Ramos (cell line): ENCODE results near the gene PHF2.

Experiments used
- in situ Hi-C: fragments of 300-500 bp; cut with MboI; formaldehyde crosslinking; loops from one replicate; pipeline ENCODE4 v1.14.3; 2022; ENCODE audit warnings: low sequenced_read_pairs; ENCODE audit not compliant: unreplicated experiment

PHF2 gene

DNA sequence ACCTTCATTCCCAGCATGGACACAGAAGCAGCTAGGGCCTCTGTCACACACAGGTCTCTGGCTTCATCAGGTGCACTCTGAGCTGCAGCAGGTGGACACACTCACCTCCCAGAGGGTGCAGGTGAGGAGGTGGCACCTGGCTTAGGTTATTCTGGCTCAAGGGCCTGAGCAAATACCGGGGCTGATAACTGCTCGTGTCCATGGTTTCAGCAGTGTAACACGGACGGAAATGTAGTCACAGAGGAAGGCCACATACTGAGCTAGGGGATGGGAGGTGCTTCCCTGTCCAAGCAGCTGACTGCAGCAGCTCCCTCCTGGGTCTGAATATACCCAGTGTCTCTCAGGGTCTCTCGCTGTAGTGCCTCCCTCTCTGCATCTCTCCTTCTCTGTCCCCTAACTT lies 5.7 kb downstream of the PHF2 start:
- in situ Hi-C loops: no loop called here

DNA sequence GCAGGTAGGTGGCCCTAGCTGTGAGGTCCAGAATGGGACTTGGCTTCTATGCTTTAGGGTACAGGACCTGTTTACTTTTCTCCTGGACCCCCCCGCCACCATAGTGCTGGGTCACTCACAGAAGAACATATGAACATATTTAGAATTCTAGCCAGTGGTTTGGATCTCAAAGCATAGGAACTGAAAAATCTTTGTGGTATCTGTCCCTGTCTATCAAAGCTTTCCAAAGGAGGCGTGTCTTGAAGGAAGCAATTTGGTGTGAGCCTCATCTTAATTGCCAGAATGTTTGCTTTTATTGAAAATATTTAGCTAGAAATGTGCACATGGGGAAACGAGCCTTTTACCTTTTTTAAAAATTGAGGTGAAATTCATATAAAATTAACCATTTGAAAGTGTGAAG lies 6.2 kb downstream of the PHF2 start:
- in situ Hi-C loops: no loop called here

DNA sequence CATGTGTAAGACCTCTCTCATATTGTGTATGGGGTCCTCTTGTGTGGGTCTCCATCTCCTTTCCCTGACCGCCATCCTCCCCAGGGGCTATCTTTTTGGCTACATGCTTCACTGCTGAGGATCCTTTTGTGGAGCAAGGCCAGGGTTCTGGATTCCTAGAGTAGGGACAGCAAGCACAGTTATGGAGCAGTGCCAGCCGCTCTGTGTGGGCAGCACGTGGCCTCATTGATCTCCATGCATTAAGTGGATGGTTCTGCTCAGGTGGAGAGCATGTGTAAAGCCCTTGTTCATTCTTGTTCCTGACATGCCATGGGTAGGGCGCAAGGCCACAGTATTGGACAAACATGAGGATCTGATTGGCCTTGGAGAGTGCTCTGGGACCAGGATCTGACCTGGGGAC lies 8.9 kb downstream of the PHF2 start:
- in situ Hi-C loops: no loop called here

DNA sequence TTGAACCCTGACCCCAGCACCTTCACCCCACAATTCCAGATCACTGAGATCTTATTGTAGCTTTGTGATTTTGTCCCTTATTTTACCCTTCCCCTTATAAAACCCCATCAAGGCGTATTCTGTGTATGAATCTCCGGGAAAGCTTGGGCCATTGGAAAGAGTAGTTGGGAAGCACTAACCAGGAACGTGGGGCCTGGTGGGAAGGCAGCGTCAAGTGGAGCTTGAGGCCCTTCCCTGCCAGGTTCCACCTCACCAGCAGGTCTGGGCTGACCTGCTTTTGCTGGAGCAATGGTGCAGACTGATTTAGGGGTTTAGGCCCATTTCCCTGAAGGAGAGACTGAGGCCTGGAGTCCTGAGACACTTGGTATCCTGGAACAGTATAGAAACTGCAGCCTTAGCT lies 9.3 kb downstream of the PHF2 start:
- in situ Hi-C loops: no loop called here

DNA sequence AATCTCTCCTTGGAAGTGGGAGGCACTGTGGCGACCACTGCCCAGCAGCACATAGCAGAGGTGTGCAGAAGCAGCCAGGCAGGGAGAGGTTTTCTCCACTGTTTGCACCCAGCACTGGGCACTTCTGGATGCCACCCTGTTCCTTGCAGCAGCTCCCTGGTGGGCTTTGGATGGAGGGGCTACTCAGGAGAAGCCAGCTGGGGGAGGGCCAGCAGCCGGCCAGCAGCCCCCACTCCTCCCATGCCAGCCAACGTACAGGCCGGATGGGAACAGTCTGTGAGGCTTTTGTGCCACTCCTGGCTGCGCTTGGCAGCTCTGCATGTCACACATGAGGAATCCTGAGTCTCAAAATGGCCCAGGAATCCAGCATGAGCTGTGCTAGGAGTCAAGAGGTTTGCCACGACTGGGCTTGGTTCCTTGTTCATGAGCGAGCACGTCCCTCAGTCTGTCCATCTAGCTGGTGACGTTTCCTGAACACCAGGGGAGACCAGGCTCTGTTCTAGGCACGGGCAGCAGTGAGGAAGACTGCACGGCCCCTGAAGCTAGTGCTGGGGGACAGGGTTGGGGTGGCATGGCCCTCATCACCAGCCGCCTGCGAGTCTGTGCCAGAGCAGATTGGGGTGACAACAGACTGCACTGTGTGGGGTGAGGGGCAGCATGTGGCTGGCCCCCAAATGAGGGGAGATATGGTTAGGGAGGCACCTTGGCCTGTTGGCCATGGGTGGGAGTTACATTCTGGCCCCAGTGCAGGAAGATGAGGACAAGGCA lies 10.1 kb downstream of the PHF2 start:
- in situ Hi-C loops: no loop called here

DNA sequence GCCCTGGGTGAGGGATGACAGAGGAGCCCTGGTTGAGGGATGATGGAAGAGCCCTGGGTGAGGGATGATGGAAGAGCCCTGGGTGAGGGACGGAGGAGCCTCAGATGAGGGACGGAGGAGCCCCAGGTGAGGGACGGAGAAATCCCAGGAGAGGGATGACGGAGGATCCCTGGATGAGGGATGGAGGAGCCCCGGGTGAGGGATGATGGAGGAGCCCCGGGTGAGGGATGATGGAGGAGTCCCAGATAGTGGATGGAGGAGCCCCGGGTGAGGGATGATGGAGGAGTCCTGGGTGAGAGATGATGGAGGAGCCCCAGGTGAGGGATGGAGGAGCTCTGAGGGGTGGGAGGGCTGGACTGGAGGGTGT lies 10.9 kb downstream of the PHF2 start:
- in situ Hi-C loops: no loop called here

DNA sequence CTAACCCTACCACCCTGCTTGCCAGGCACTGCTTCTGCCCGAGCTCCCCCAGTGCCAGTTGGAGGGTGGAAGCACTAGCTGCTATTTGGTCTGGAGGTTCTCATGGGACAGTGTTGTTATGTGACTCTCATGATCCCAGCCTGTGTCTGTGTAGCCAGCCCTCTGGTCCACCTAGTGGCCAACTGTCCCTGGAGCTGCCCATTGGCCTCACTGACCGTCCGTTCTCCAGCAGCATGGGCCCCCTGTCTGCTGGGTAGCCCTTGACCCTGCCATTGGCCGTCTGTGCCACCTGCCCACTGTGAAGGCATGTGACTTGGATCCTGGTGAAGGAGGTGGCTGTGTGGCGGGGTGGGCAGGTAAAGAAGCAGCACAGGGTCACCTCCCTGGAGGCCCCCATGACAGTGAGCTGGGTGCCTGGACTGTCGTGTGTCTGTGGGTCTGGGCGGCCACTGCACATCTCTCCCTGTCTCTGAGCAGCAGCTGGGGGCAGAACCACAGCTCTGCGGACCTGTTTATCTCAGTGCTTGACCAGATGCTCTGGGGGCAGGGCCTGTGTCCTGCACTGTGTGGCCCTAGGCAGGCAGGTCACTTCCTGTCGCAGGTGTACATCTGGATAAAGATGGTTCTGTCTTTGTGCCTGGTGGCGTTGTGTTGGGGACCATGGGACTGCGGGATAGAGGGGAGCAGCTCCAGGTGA lies 11.4 kb downstream of the PHF2 start:
- in situ Hi-C loops: no loop called here

DNA sequence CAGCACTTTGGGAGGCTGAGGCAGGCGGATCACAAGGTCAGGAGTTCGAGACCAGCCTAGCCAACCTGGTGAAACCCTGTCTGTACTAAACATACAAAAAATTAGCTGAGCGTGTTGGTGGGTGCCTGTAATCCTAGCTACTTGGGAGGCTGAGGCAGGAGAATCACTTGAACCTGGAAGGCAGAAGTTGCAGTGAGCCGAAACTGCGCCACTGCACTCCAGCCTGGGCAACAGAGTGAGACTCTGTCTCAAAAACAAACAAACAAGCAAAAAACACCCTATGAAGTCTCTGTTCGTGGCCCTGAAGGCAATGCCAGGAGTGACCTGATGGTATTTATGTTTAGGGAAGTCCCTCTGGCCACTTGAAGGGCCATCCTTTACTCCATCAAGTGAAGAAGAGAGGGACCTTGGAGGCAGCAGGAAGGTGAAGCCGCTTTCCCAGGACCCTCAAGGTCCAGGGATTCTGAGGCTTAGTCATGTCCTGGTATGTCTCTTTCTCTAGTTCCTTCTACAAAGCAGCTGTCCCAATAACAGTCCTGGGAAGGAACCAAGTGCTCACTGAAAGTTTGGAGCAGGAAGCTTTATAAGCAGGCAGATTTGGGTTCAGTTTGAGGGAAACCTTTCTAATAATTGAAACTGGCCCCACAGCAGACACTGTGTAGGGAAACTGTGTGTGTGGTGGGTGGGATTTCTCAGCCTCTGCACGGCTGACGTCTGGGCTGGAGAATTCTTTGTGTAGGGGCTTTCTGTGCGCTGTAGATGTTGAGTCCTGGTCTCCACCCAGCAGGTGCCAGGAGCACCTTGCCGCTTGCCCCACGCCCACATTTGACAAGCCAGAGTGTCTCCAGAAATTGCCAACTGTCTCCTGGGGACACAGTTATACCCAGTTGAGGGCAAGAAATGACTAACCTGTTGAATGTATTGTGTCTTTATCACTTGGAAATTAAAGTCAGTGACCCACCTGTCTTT lies 12.5 kb downstream of the PHF2 start:
- in situ Hi-C loops: no loop called here

DNA sequence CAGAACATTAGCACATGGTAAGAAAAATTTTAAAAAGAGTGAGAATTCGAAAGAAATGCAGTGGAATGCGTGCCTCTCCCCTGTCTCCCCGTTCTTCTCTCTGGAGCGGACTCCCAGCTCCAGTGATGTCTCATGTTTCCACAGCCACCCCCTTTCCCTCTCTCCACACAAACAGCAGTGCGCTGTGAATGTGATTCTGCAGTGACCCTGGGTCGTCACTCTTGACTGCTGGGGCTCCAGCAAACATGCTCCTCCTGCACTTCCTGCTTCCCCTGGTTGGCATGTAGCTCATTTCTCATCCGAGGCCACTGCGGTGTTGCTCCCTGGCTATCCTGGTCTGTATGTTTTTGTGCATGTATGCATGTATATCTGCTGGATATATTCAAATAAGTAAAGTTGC lies 13.3 kb downstream of the PHF2 start:
- in situ Hi-C loops: no loop called here

DNA sequence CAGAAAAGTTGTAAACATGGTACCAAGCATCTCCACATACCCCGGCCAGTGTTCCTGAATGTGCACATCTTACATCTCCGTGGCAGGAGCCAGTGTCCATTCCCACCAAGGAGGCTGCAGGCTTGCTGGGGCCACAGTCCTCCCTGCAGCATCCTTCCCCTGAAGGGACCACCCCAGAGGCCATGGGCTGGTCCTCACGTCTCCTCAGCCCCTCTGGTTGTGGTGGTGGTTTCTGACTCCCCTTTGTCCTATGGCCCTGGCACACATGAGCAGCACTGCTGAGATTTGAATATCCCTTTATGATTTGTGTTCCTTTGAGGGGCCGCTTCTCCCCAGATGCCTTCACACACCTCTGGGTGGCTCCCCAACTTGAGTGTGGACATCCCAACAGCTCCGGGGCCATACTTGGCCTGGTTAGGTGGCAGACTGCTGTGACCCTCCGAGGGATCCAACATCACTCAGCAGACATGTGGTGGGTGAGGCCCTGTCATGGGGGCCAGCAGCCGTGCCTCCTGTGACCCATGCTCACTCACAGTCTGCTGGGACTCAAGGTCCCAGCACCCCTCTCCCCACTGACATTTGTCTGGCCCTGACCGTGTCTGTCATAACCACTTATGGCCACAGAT lies 14.3 kb downstream of the PHF2 start:
- in situ Hi-C loops: no loop called here

DNA sequence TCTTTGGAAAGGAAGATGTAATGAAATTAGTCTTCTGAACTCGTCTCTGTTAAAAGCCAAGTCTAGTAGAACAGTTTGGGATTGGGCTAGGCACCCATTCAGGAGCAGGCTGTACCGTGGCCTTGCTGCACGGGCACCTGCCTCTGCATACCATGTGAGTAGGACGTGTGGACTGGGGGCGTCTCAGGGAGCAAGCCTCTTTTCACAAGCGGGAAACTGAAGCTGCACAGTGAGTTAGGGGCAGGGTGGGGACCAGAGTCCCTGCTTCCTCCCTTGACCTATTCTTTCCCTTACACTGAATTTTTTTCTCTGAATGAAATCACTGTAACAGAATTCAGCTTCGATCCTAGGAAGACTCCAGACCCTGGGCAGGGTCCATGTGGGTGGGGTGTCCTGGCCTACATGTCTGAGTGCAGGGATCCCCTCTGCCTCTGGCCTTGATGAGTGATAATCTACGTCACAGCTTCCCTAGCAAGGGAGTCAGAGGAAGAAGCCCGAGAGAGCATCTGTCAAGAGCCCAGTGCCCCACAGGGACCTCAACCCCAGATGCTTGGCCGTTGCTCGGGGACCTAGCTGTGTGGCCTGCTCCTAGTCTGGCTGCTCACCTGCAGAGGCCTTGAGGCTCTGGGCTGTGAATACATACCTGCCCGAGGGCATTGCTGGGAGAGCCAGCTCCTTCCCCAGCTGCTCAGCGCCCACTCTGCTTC lies 15.1 kb downstream of the PHF2 start:
- in situ Hi-C loops: no loop called here

DNA sequence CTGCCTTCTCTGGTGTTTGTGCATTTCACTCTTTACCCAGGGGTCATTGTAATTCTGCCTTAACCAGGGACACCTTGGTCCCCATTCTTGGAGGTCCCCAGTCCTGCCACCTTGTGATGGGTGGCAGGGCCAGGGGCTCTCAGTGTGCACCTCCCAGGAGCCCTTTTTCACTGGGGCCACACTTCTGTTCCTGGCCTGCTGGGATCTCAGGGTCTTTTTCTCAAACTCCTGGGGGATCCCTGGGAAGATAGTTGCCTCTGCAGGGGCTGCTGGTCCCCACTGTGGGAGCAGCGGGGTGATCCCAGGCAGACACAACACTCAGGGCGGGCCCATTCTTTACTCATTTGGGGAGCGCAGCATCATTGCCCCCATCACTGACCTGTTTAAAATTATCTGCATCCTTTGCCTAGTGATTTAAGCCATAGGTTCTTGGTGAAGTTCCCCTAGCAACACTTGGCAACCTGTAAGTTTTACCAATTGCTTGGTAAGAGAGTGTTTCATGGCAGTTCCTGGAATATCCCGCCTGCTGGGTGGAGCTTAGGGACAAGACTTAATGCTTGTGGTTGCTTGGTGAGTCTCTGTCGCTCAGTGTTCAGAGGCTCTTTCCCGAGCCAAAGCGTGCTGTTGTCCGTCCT lies 15.7 kb downstream of the PHF2 start:
- in situ Hi-C loops: no loop called here

DNA sequence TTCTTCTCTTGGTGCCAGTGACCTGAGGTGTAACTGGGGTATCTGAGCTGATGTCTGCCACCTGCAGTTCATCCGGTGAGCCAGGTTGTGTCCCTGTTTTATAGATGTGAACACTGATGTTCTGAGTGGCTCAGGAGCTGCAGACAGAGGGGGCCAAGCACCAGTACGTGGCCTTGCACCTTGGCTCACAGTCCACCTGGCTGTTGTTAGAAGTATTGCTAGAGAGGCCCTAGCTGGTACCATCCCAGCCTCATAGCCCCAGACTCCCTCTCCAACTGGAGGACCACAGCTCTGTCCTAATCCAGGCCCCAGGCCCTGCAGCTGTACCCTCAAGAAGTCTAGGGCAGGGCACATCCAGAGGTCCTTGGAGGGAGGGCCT lies 16.2 kb downstream of the PHF2 start:
- in situ Hi-C loops: no loop called here

DNA sequence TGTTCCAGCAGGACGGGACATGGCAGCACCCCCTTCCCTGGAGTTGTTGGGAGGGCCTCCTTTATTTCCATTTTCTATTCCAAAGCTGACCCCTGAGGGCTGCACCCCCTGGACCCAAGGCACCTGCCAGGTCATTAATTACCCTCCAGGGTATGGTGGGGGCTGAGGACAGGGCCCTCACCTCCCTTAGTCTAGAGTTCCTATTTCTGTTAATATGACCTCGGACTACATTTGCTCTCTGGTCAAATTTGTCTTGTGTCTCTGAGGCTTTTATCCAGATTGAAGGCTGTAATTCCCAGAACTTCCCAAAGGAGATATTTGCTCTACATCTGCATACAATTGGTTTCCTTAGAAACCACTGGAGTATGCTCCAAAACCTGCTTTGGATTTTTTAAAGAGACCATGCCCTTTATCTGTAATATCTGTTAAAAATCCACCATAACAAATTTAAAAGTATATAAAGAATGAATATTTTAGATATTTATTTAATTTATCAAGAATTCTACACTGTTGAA lies 16.8 kb downstream of the PHF2 start:
- in situ Hi-C loops: no loop called here

DNA sequence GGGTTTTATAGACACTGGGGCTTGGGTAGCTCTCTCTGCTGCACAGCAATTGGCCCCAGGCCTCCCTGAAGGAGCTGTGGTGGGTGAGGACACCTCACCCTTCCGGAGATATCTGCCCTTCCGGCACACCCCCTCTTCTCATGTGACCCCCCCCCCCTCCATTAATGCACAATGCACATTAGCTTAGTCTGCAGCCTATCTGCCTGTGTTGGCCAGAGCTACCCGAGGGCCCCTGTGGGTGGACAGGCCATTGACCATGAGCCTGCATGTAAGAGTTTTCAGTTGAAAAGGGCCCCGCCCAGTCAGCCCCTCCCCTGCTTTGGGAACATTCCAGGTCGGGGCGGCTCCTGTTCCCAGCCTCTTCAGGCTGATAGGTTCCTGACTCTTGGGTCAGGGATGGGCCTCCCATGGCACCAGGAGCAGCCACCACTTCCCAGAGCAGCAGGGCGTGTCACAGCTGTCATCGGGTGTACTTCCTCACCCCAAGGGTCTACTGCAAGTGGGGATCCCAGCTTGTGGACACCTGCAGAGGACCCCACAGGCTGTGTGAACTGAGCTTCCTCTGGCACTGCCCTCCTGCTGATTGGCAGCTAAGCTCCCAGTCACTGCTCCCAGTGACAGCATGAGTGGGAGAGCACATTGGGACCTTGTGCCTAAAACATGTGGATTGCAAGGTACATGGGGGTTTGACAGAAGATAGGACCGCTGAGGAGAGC lies 17.8 kb downstream of the PHF2 start:
- in situ Hi-C loops: no loop called here

DNA sequence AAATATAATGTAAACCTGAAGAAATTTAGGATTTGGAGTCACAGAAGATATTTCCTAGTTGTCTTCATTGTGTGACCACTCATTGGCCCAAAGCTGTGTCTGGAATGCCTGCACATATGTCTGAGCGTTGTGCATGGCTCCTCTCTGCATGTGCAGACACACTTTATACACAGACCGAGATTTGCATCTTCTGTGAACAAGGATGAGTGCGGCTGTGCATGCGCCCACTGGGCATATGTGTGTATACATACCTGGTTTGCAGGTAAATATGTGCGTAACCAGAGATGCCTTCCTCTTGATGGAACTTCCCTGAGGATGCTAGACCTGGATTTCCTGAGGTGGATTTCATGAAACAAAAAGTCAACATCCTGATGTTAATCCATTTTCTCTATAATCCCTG lies 19.1 kb downstream of the PHF2 start:
- in situ Hi-C loops: no loop called here

DNA sequence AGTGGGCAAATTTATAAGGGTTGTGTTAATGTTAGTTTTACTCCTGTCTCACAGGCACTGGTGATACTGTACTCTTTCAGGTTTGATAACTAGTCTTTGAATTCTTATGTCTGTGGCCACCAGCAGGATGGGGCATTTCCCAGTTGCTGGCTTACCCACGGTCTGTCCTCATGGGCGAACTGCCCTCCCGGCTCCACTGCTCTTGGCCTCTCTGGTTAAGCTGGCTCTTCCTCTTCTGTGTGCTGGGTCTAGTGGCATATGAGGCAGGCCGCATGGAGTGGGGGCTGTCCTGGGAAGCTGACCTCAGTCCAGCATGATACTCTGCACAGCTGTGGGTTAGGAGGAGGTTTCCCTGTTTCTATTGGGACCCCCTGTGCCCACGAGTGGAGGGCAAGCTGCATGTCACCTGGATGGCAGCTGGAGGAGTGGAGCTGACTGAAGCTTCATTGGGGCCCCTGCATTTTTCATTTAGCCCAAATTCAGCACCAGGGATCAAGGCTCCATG lies 19.5 kb downstream of the PHF2 start:
- in situ Hi-C loops: no loop called here

DNA sequence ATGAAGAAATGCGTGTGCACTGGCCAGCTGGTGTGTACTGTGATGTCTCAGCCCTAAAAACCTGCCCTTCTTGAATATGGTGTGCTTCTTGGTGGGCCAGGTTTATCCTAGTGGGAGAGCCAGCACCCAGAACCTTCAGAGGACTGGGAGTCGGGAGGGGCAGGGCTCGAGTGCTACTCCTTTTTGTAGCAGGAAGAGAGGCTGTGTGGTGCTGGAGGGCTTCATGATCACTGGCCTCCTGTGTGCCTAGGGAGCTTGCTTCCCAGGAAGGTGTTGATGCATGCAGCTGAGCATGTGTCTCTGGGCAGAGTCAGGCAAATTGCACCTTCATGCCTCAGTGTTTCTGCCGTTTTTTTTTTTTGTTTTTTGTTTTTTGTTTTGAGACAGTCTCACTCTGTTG lies 20.0 kb downstream of the PHF2 start:
- in situ Hi-C loops: no loop called here
